Osteocyte (in vitro differentiated cells): ENCODE data around the gene CACNA2D2. TPM values are rescaled to one million over a fixed set of nuclear protein-coding genes. Genes with fewer than 3 reads are reported as not detected.

ENCODE experiments used
- DNase-seq: peaks from one replicate; pipeline ENCODE4 v3.0.0; 2021; ENCODE audit warnings: mixed read lengths; ENCODE audit not compliant: unreplicated experiment; ENCODE audit errors: extremely low spot score
- H3K27ac Mint-ChIP-seq: one replicate; pipeline ENCODE4 v1.8.0; 2021; ENCODE audit warnings: mild to moderate bottlenecking, mixed read lengths; ENCODE audit not compliant: unreplicated experiment
- H3K27me3 Mint-ChIP-seq: one replicate; pipeline ENCODE4 v1.8.0; 2021; ENCODE audit warnings: mixed read lengths; ENCODE audit not compliant: unreplicated experiment
- H3K36me3 Mint-ChIP-seq: one replicate; pipeline ENCODE4 v1.8.0; 2021; ENCODE audit warnings: mixed read lengths; ENCODE audit not compliant: unreplicated experiment
- H3K4me1 Mint-ChIP-seq: one replicate; pipeline ENCODE4 v1.8.0; 2021; ENCODE audit warnings: mixed read lengths; ENCODE audit not compliant: unreplicated experiment
- H3K4me3 Mint-ChIP-seq: one replicate; pipeline ENCODE4 v1.8.0; 2021; ENCODE audit warnings: mild to moderate bottlenecking, moderate library complexity, mixed read lengths; ENCODE audit not compliant: unreplicated experiment
- H3K9me3 Mint-ChIP-seq: one replicate; pipeline ENCODE4 v1.8.0; 2021; ENCODE audit warnings: mixed read lengths; ENCODE audit not compliant: unreplicated experiment
- total RNA-seq: library from RNA; stranded (reverse); gene quantifications from 2 replicates; pipeline ENCODE4 v1.2.1, GENCODE V29; 2021
- TF ChIP-seq, protein P1 (sequence below): fragments of 200-600 bp; sonication (generic); IDR thresholded peaks from 2 replicates; pipeline ENCODE4 v1.5.0; 2021; ENCODE audit warnings: antibody characterized with exemption, mild to moderate bottlenecking, moderate library complexity

The CACNA2D2 gene
- total RNA-seq, 1 donor from 2014 or later: 0.27 TPM

DNA sequence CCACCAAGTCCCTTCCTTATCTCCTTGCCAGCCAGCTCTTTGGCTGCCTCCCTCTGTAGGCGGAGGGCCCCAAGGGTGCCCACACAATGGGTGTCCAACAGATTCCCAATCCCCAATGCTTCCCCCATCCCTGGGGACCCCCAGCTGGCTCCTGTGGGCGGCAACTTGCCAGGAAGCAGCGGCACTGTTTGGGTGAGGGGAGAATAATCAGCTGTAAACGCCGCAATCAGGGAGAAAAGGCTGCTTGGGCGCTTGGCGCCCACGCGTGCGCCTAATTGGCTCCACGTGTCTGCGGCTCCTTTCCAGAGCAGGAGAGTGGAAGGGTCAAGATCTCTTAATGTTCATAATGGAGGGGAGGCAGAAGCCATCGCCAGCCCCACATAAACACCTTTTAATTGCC is 76.2 kb downstream of the CACNA2D2 start:
- no peak for DNase-seq
- H3K4me1 Mint-ChIP-seq: no peaks in the 10 kb centered on the region
- no peaks in the 10 kb centered on the region for H3K9me3 Mint-ChIP-seq
- no peak overlapping the region for H3K27ac Mint-ChIP-seq
- H3K4me3 Mint-ChIP-seq: no peak overlapping the region
- no peaks in the 10 kb centered on the region for H3K36me3 Mint-ChIP-seq
- peaks cover 13% of the 10 kb centered on the region for H3K27me3 Mint-ChIP-seq
- TF ChIP-seq, protein P1, sequence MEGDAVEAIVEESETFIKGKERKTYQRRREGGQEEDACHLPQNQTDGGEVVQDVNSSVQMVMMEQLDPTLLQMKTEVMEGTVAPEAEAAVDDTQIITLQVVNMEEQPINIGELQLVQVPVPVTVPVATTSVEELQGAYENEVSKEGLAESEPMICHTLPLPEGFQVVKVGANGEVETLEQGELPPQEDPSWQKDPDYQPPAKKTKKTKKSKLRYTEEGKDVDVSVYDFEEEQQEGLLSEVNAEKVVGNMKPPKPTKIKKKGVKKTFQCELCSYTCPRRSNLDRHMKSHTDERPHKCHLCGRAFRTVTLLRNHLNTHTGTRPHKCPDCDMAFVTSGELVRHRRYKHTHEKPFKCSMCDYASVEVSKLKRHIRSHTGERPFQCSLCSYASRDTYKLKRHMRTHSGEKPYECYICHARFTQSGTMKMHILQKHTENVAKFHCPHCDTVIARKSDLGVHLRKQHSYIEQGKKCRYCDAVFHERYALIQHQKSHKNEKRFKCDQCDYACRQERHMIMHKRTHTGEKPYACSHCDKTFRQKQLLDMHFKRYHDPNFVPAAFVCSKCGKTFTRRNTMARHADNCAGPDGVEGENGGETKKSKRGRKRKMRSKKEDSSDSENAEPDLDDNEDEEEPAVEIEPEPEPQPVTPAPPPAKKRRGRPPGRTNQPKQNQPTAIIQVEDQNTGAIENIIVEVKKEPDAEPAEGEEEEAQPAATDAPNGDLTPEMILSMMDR: no peak

DNA sequence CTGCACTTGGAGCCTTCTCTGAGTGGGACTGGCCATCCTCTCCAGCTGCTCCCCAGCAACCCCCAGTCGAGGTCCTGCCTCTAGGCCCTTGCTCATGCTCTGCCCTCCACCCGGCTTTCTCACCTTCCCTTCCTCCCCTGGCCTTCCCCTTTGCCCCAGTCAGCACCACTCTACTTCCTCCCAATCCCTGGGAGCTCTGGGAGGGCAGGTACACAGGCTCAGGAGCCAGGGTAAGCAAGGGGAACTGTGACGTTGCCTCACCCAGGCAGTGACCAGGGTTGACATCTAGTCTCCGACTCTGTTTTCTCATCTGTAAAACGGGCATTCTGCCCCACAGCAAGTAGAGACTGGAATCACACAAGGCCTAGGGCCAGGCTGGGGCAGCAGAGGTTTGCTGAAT is 77.5 kb downstream of the CACNA2D2 start:
- TF ChIP-seq, protein P1: no peak
- Mint-ChIP-seq H3K27me3 (peaks cover 17% of the 10 kb centered on the region), H3K9me3 (no peaks in the 10 kb centered on the region), H3K4me3 (no peak overlapping the region), H3K27ac (no peak overlapping the region), H3K4me1 (no peaks in the 10 kb centered on the region), H3K36me3 (no peaks in the 10 kb centered on the region)
- DNase-seq: no peak

DNA sequence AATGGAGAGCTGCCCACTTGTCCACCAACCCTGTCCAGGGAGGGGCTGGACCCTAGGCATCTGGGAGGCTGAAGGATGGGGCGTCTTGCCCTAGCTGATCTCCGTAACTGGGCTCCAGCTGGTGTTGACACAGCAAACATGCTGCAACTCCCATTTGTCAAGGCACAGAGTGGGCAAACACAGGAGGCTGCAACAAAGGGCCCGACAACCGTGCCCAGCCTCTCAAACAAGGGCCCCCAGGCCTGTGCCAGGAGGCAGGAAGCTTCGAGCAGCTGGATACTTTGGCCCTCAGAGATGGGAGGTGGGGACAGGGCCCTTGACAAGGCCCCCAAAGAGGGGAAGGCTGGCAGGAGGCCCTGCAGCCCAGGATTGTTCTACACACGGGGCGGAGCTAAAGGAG is 79.9 kb downstream of the CACNA2D2 start:
- no peak for DNase-seq
- Mint-ChIP-seq H3K36me3 (no peaks in the 10 kb centered on the region), H3K27me3 (peaks cover 17% of the 10 kb centered on the region), H3K9me3 (no peaks in the 10 kb centered on the region), H3K27ac (no peak overlapping the region), H3K4me1 (no peaks in the 10 kb centered on the region), H3K4me3 (no peak overlapping the region)
- TF ChIP-seq, protein P1: no peak

DNA sequence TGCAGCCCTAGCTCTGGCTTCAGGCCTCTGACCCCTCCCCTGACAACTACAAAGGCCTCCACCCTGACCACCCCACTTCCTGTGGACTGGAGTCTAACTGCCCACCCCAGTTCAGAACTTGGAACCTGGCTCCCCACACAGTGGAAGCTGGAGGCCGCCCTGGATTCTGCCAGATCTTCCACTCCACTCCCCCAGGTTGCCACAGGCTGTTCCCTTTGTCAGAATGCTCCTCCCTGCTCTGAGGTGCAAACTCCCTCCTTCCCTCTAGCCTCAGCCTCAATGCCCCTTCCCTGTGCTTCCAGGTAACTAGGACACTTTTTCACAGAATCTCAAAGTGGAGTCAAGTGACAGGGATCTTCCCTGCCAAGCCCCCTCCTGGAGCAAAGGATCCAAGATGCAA is 81.3 kb downstream of the CACNA2D2 start:
- TF ChIP-seq, protein P1: no peak
- Mint-ChIP-seq H3K4me1 (no peaks in the 10 kb centered on the region), H3K9me3 (no peaks in the 10 kb centered on the region), H3K27ac (no peak overlapping the region), H3K36me3 (no peaks in the 10 kb centered on the region), H3K27me3 (peaks cover 13% of the 10 kb centered on the region), H3K4me3 (no peak overlapping the region)
- DNase-seq: no peak

DNA sequence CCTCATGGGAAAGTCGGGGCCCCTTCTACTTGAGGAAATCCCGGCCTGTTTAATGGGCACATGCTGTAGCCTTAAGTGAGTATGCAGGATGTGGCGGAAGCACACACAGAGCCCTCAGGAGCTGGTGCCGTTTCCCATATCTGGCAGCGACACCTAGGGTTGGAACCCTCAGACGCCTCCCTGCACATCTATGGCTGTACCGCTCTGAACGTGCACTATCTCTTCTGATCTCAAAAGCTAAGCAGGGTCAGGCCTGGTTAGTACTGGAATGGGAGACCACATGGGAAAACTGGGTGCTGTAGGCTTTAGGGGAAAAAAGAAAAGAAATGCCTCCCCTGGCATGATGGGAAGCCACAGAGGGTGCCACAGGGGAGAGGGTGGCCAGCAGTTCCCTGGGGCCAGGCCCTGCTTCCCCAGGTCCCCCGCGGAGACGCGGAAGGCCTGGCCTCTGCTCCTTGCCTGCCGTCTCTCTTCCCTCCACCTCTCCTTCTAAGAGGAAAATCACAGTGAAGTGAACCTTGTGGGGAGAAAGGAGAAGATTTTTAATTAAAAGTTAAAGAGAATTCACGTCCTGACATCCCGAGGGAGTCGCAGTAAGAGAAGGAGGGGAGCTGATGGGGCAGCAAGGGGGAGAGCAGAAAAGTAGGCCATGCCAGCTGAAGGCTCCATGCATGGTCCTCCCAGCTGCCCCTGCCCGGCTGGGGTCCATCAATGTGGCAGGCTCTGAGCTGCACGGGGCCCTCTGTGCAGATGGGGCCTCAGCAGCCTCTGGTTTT is 83.7 kb downstream of the CACNA2D2 start:
- H3K9me3 Mint-ChIP-seq: no peaks in the 10 kb centered on the region
- no peaks in the 10 kb centered on the region for H3K36me3 Mint-ChIP-seq
- DNase-seq: no peak
- TF ChIP-seq, protein P1: no peak
- no peak overlapping the region for H3K27ac Mint-ChIP-seq
- H3K27me3 Mint-ChIP-seq: peaks cover 11% of the 10 kb centered on the region
- H3K4me3 Mint-ChIP-seq: no peak overlapping the region
- no peaks in the 10 kb centered on the region for H3K4me1 Mint-ChIP-seq
